ENCODE measurements around the gene BCLAF3.

BCLAF3 gene

GRCh38 chrX:19990556-19991349 lies at the start of gene BCLAF3:
Gene BCLAF3 (minus strand): TSS chrX:19991061. CDS start chrX:19970264, 20,797 bp downstream.
- ATAC-seq, result peak; percentile 93 to 95

GRCh38 chrX:20038966-20039365 lies 48.1 kb upstream of the BCLAF3 start:
- ATAC-seq, result no peak

GRCh38 chrX:20037186-20037585 lies 46.3 kb upstream of the BCLAF3 start:
- no peak for ATAC-seq

- ATAC-seq, result no peak
Observed at GRCh38 chrX:20032201-20032600, 41.3 kb upstream of the BCLAF3 start.

GRCh38 chrX:20029728-20030127 lies 38.9 kb upstream of the BCLAF3 start:
- ATAC-seq, result no peak

GRCh38 chrX:20028588-20028987 lies 37.7 kb upstream of the BCLAF3 start:
- no peak for ATAC-seq

- no peak for ATAC-seq
Observed at GRCh38 chrX:20026278-20026677, 35.4 kb upstream of the BCLAF3 start.

- ATAC-seq, result no peak
Observed at GRCh38 chrX:20019672-20020365, 29.0 kb upstream of the BCLAF3 start.

- no peak for ATAC-seq
Observed at GRCh38 chrX:20016616-20016945, 25.7 kb upstream of the BCLAF3 start.

- ATAC-seq, result no peak
Observed at GRCh38 chrX:20015945-20016615, 25.2 kb upstream of the BCLAF3 start.

GRCh38 chrX:20015422-20015821 lies 24.6 kb upstream of the BCLAF3 start:
- no peak for ATAC-seq

- no peak for ATAC-seq
Observed at GRCh38 chrX:20011608-20012007, 20.7 kb upstream of the BCLAF3 start.

- ATAC-seq, result no peak
Observed at GRCh38 chrX:20007962-20008622, 17.2 kb upstream of the BCLAF3 start.

GRCh38 chrX:20005883-20006282 lies 15.0 kb upstream of the BCLAF3 start:
- ATAC-seq, result no peak

GRCh38 chrX:20001588-20001987 lies 10.7 kb upstream of the BCLAF3 start:
- no peak for ATAC-seq

- no peak for ATAC-seq
Observed at GRCh38 chrX:19991350-19991718, 473 bp upstream of the BCLAF3 start.

- peak; percentile 4 to 10 for ATAC-seq
Observed at GRCh38 chrX:19990151-19990555, 708 bp downstream of the BCLAF3 start.

- ATAC-seq, result no peak
Observed at GRCh38 chrX:19987856-19988255, 3.0 kb downstream of the BCLAF3 start.

- no peak for ATAC-seq
Observed at GRCh38 chrX:19986531-19986930, 4.3 kb downstream of the BCLAF3 start.

- no peak for ATAC-seq
Observed at GRCh38 chrX:19981947-19982346, 8.9 kb downstream of the BCLAF3 start.

GRCh38 chrX:19975845-19976244 lies 15.0 kb downstream of the BCLAF3 start:
- ATAC-seq, result no peak

- peak in 1 of 2 donors; percentile 62 for ATAC-seq
Observed at GRCh38 chrX:19972984-19973383, 17.9 kb downstream of the BCLAF3 start.

- no peak for ATAC-seq
Observed at GRCh38 chrX:19968276-19968675, 22.6 kb downstream of the BCLAF3 start.

All from activated CD4-positive, CD25-positive, alpha-beta regulatory T cell treated with anti-CD3 and anti-CD28 coated beads, Interleukin-2, amount 50 U/mL, for 24 hours (primary cell).